ENCODE results near the gene RECK. TPM values are rescaled to one million over a fixed set of nuclear protein-coding genes. Genes with fewer than 3 reads are reported as not detected.
A peak's percentile ranks its signal among the peaks of the same experiment; 100 is the strongest.

Gene RECK
- total RNA-seq, 1 experiment from 2014 or later, result 10.3 TPM

GRCh38 chr9:36163049-36163785 is 126.5 kb downstream of the RECK start:
- no CpG with 5 or more reads among the region's 9 CpGs for WGBS (ENCODE audit: extremely low coverage, insufficient read length, low lambda C conversion rate)
- H4K8ac ChIP-seq (replicated peaks; ENCODE audit: insufficient read length, low read depth, low read length), result no peak overlapping the region
- no peak overlapping the region for H2AFZ ChIP-seq (ENCODE audit: low read length)
- H3K18ac ChIP-seq (ENCODE audit: insufficient read length, low read depth, low read length), result peak overlapping the region; percentile 59
- no peak for TF ChIP-seq CTCF (conservative IDR thresholded peaks at IDR 0.05)
- H3K9ac ChIP-seq (ENCODE audit: extremely low read depth, insufficient read length, low read length), result no peak overlapping the region
- H3K14ac ChIP-seq (ENCODE audit: insufficient read depth, low read length), result peak overlapping the region; percentile 40; the same call in 1 of the 2 replicates
- H3K23ac ChIP-seq (ENCODE audit: insufficient read length, low read depth, low read length), result no peak overlapping the region
- no peaks in the 10 kb centered on the region for H4K20me1 ChIP-seq (ENCODE audit: control insufficient read depth, insufficient read depth, insufficient read length)
- no peaks in the 10 kb centered on the region for H3K79me2 ChIP-seq (ENCODE audit: insufficient read depth, low read length)
- Mint-ChIP-seq H3K27ac (peak overlapping the region; percentile 96 to 100 (median 96)), H3K9me3 (peaks cover 3 to 4% of the 10 kb centered on the region in 2 experiments; a peak in 4 of 5 replicates), H3K27me3 (ENCODE audit: low read depth) (peaks cover 7% of the 10 kb centered on the region), H3K36me3 (ENCODE audit: insufficient read depth in 1 of 3, low read depth in 3 of 3) (peaks cover 0 to 13% (median 2%) of the 10 kb centered on the region in 3 experiments; a peak in 4 of 7 replicates), H3K4me3 (peak overlapping the region in 1 of 2 experiments; percentile 67; a peak in 3 of 5 replicates), H3K4me1 (peaks cover 36 to 47% of the 10 kb centered on the region in 2 experiments)
- H3K56ac ChIP-seq (ENCODE audit: insufficient read length, low read depth, low read length), result no peak overlapping the region
- no peak overlapping the region for H3T11ph ChIP-seq (ENCODE audit: low read length)
- no peak overlapping the region for H2BK5ac ChIP-seq (ENCODE audit: insufficient read length, low read length)
- H3K4me1 ChIP-seq (ENCODE audit: insufficient read depth, low read length), result peaks cover 10% of the 10 kb centered on the region
- peak overlapping the region; percentile 0 for H3K4me2 ChIP-seq (ENCODE audit: insufficient read depth, insufficient read length, low read length)
- H3K4ac ChIP-seq (ENCODE audit: low read depth, low read length), result no peak overlapping the region; the same call in 1 of the 2 replicates
- H3K27ac ChIP-seq (ENCODE audit: insufficient read length, low read depth, low read length), result peak overlapping the region; percentile 79
- H2BK20ac ChIP-seq (ENCODE audit: low read depth, low read length, poor library complexity, severe bottlenecking), result no peak overlapping the region
- H4K91ac ChIP-seq (ENCODE audit: insufficient read length, low read depth, low read length), result no peak overlapping the region
- H2BK12ac ChIP-seq (ENCODE audit: insufficient read length, low read depth, low read length), result no peak overlapping the region
- no peak overlapping the region for H2BK15ac ChIP-seq (ENCODE audit: low read depth, low read length)
- H3K27me3 ChIP-seq (ENCODE audit: insufficient read depth, low read length), result no peaks in the 10 kb centered on the region
- DNase-seq, result peak; percentile 92
- H4K5ac ChIP-seq (ENCODE audit: insufficient read length, low read depth, low read length), result no peak overlapping the region
- H3K23me2 ChIP-seq (ENCODE audit: insufficient read length, low read depth, low read length, poor library complexity, severe bottlenecking), result no peaks in the 10 kb centered on the region
- no peaks in the 10 kb centered on the region for H3K79me1 ChIP-seq (ENCODE audit: insufficient read depth, low read depth, low read length, poor library complexity, severe bottlenecking)
- no peaks in the 10 kb centered on the region for H3K9me3 ChIP-seq (ENCODE audit: control insufficient read depth, low read depth, low read length)
- H2BK120ac ChIP-seq (ENCODE audit: low read depth, low read length, poor library complexity, severe bottlenecking), result no peak overlapping the region
- no peak overlapping the region for H2AK5ac ChIP-seq (ENCODE audit: insufficient read length, low read length)

Measured in H9 (cell line).